ENCODE data around the gene MAPT.

Gene MAPT

DNA sequence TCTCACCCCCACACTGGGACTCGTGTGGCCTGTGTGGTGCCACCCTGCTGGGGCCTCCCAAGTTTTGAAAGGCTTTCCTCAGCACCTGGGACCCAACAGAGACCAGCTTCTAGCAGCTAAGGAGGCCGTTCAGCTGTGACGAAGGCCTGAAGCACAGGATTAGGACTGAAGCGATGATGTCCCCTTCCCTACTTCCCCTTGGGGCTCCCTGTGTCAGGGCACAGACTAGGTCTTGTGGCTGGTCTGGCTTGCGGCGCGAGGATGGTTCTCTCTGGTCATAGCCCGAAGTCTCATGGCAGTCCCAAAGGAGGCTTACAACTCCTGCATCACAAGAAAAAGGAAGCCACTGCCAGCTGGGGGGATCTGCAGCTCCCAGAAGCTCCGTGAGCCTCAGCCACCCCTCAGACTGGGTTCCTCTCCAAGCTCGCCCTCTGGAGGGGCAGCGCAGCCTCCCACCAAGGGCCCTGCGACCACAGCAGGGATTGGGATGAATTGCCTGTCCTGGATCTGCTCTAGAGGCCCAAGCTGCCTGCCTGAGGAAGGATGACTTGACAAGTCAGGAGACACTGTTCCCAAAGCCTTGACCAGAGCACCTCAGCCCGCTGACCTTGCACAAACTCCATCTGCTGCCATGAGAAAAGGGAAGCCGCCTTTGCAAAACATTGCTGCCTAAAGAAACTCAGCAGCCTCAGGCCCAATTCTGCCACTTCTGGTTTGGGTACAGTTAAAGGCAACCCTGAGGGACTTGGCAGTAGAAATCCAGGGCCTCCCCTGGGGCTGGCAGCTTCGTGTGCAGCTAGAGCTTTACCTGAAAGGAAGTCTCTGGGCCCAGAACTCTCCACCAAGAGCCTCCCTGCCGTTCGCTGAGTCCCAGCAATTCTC is 132.1 kb downstream of the MAPT start:
- TF ChIP-seq, protein P1, sequence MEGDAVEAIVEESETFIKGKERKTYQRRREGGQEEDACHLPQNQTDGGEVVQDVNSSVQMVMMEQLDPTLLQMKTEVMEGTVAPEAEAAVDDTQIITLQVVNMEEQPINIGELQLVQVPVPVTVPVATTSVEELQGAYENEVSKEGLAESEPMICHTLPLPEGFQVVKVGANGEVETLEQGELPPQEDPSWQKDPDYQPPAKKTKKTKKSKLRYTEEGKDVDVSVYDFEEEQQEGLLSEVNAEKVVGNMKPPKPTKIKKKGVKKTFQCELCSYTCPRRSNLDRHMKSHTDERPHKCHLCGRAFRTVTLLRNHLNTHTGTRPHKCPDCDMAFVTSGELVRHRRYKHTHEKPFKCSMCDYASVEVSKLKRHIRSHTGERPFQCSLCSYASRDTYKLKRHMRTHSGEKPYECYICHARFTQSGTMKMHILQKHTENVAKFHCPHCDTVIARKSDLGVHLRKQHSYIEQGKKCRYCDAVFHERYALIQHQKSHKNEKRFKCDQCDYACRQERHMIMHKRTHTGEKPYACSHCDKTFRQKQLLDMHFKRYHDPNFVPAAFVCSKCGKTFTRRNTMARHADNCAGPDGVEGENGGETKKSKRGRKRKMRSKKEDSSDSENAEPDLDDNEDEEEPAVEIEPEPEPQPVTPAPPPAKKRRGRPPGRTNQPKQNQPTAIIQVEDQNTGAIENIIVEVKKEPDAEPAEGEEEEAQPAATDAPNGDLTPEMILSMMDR (conservative IDR thresholded peaks at IDR 0.05; ENCODE audit: low read depth, low read length) = no peak
- H3K4me3 ChIP-seq (ENCODE audit: low read depth, low read length) = no peak overlapping the region
- no peak for DNase-seq (ENCODE audit: low read depth)

DNA sequence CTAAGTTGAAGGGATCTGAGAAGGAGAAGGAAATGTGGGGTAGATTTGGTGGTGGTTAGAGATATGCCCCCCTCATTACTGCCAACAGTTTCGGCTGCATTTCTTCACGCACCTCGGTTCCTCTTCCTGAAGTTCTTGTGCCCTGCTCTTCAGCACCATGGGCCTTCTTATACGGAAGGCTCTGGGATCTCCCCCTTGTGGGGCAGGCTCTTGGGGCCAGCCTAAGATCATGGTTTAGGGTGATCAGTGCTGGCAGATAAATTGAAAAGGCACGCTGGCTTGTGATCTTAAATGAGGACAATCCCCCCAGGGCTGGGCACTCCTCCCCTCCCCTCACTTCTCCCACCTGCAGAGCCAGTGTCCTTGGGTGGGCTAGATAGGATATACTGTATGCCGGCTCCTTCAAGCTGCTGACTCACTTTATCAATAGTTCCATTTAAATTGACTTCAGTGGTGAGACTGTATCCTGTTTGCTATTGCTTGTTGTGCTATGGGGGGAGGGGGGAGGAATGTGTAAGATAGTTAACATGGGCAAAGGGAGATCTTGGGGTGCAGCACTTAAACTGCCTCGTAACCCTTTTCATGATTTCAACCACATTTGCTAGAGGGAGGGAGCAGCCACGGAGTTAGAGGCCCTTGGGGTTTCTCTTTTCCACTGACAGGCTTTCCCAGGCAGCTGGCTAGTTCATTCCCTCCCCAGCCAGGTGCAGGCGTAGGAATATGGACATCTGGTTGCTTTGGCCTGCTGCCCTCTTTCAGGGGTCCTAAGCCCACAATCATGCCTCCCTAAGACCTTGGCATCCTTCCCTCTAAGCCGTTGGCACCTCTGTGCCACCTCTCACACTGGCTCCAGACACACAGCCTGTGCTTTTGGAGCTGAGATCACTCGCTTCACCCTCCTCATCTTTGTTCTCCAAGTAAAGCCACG is 133.0 kb downstream of the MAPT start:
- no peak for DNase-seq (ENCODE audit: low read depth)
- TF ChIP-seq, protein P1 (conservative IDR thresholded peaks at IDR 0.05; ENCODE audit: low read depth, low read length) = no peak
- H3K4me3 ChIP-seq (ENCODE audit: low read depth, low read length) = no peak overlapping the region

DNA sequence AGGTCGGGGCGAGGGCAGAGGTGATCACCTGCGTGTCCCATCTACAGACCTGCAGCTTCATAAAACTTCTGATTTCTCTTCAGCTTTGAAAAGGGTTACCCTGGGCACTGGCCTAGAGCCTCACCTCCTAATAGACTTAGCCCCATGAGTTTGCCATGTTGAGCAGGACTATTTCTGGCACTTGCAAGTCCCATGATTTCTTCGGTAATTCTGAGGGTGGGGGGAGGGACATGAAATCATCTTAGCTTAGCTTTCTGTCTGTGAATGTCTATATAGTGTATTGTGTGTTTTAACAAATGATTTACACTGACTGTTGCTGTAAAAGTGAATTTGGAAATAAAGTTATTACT is 133.6 kb downstream of the MAPT start:
- no peak overlapping the region for H3K4me3 ChIP-seq (ENCODE audit: low read depth, low read length)
- TF ChIP-seq, protein P1 (conservative IDR thresholded peaks at IDR 0.05; ENCODE audit: low read depth, low read length) = no peak
- no peak for DNase-seq (ENCODE audit: low read depth)

DNA sequence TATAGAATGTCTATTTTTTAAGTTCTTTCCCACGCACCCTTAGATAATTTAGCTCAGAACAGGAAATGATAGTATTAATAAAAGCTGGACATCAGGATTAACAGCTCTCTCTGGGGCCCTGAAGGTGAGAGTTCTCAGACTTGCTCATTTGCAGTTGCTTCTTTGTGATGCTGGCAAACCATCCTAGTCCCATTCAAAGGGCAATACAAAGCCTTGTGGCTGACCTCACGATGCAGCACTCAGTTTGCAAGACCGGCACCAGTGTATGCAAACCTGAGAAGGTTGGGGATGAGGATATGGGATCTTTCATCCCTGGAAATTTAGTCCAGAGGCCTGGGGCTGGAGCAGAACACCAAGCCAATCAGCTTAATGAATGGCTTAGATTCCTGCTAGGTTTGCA is 134.0 kb downstream of the MAPT start:
- TF ChIP-seq, protein P1 (conservative IDR thresholded peaks at IDR 0.05; ENCODE audit: low read depth, low read length) = no peak

DNA sequence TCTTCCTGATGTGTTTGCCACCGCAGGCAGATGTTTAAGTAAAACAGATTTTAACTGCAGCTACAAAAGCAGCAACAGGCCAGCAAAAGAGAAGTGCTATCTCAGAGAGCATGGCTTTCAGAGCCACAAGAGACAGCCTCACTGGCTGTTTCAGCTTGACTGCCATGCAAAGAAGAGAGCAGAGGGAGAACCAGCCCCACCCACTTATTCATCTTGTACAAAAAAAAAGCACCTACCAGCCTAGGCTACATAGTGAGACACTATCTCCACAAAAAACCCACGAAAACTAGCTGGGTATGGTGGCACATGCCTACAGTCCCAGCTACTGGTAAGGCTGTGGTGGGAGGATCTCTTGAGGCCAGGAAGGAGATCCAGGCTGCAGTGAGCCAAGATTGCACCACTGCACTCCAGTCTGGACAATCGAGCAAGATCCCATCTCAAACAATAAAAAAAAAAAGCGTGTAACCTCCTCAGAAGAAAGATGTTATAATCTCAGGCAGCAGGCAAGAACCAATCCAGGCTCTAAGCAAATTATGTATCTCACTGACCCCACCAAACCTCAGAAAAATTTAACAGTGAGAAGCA is 134.7 kb downstream of the MAPT start:
- DNase-seq (ENCODE audit: low read depth) = no peak
- no peak overlapping the region for H3K4me3 ChIP-seq (ENCODE audit: low read depth, low read length)
- TF ChIP-seq, protein P1 (conservative IDR thresholded peaks at IDR 0.05; ENCODE audit: low read depth, low read length) = no peak

More for the DNA sequence above, 134.0 kb downstream of the MAPT start:
- H3K4me3 ChIP-seq (ENCODE audit: low read depth, low read length) = no peak overlapping the region
- DNase-seq (ENCODE audit: low read depth) = no peak

DNA sequence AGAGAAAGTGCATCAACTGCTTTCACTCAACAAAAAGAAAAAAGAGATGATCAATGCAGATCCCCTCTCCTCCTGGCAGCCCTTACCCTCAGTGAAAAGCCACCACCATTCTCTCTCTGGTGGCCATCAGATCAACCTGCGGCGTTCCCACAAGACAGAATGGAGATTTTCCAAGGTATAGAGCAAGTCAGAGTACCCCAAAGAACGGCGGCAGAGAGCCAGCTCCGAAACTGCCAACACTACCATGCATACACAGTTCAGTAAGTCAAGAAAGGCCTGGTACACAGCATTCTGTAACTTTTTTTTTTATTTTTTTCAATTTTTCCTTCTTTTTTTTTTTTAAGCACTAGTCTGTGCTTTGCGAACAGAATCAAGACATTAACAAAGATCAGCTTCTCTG is 135.3 kb downstream of the MAPT start:
- TF ChIP-seq, protein P1 (conservative IDR thresholded peaks at IDR 0.05; ENCODE audit: low read depth, low read length) = no peak
- H3K4me3 ChIP-seq (ENCODE audit: low read depth, low read length) = no peak overlapping the region
- no peak for DNase-seq (ENCODE audit: low read depth)
